Measurements from ENCODE around the gene RBP3. TPM values are rescaled to one million over a fixed set of nuclear protein-coding genes. Genes with fewer than 3 reads are reported as not detected.

The RBP3 gene
- polyA plus RNA-seq, 1 donor (not counting 4 experiments of a cell fraction or from before 2014, with no cell fraction given): not detected

DNA sequence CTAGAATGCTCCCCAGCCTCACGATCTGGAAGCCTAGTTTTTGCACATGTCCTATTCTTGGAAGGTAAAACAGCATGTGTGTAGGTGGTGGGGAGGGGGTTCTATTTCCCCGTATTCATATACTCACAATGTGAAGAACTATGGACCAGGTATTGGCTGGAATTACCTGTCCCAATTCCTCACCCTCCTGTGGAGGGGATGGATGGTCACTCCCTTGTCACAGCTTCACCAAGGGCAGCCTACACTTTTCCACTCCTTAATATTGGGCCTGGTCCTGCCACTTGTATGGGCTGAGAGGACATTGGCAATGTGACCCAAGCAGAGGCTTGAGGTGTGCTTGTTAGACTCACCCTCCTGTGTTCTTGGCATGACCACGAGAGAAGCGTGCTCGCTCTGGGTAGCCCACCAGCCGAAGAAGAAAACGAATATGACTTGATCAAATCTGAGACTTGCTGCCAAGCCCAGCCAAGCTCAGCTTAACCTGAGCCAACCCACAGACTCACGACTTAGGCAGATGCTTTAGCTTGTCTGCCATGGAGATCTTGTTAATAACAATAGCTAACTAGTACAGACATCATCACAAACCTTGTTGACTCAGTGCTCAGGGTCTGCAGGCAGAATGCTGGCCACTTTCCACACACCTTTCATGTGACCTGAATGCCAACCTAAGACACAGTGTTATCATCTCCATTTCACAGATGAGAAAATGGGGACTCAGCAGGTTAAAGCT is 18.7 kb downstream of the RBP3 start:
- dilution Hi-C loops (cut with MboI; ENCODE audit: extremely low pct_ligation_motif_present, low sequenced_read_pairs): no loop called here
- FAIRE-seq: no peak

DNA sequence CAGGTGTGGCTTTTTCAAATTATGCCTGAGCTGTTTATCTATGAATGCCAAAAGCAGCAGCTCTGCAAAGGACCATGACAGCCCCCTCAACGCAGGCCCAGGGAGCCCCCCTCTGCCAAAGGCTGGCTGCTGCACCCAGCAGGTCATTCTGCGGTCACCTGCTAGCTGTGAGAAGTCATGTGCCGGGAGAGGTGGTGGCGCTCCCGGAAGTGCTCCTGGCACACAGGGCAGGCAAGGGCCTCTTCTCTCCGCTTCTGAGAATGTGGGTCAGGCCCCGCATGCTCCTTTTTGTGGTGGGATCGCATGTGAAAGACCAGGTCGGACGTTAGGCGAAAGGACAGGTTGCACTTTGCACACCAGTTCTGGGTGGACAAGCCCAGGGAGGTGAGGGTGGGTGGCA is 19.5 kb downstream of the RBP3 start:
- no peak overlapping the region for H3K27ac ChIP-seq (ENCODE audit: control insufficient read depth, insufficient read depth, low read length)
- H3K9me1 ChIP-seq (ENCODE audit: control insufficient read depth, extremely low read depth, insufficient read depth, low read length): no peaks in the 10 kb centered on the region
- no peaks in the 10 kb centered on the region for H3K79me2 ChIP-seq (ENCODE audit: control insufficient read depth, insufficient read depth, low read length)
- no peaks in the 10 kb centered on the region for H3K36me3 ChIP-seq (ENCODE audit: control insufficient read depth in 2 of 2, extremely low read depth in 1 of 2, insufficient read depth in 2 of 2, low read length in 2 of 2)
- H3K27me3 ChIP-seq (ENCODE audit: control insufficient read depth, extremely low read depth, insufficient read depth, low read length): no peaks in the 10 kb centered on the region
- FAIRE-seq: no peak
- TF ChIP-seq, protein P1, sequence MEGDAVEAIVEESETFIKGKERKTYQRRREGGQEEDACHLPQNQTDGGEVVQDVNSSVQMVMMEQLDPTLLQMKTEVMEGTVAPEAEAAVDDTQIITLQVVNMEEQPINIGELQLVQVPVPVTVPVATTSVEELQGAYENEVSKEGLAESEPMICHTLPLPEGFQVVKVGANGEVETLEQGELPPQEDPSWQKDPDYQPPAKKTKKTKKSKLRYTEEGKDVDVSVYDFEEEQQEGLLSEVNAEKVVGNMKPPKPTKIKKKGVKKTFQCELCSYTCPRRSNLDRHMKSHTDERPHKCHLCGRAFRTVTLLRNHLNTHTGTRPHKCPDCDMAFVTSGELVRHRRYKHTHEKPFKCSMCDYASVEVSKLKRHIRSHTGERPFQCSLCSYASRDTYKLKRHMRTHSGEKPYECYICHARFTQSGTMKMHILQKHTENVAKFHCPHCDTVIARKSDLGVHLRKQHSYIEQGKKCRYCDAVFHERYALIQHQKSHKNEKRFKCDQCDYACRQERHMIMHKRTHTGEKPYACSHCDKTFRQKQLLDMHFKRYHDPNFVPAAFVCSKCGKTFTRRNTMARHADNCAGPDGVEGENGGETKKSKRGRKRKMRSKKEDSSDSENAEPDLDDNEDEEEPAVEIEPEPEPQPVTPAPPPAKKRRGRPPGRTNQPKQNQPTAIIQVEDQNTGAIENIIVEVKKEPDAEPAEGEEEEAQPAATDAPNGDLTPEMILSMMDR (optimal IDR thresholded peaks at IDR 0.05 in 1 of 3, IDR thresholded peaks at IDR 0.05 in 1 of 3, conservative IDR thresholded peaks at IDR 0.05 in 1 of 3; ENCODE audit: extremely low read depth in 1 of 3, insufficient read depth in 2 of 3, low read length in 3 of 3): no peak
- no peak for TF ChIP-seq EZH2 (IDR thresholded peaks at IDR 0.05; ENCODE audit: low read length)
- H3K4me3 ChIP-seq (ENCODE audit: control insufficient read depth in 2 of 3, extremely low read depth in 1 of 3, insufficient read depth in 2 of 3, low read depth in 1 of 3, low read length in 3 of 3): no peak overlapping the region
- H3K4me1 ChIP-seq (ENCODE audit: control insufficient read depth, extremely low read depth, insufficient read depth, low read length): no peaks in the 10 kb centered on the region
- dilution Hi-C loops (cut with MboI; ENCODE audit: extremely low pct_ligation_motif_present, low sequenced_read_pairs): no loop called here
- H3K9ac ChIP-seq (ENCODE audit: control insufficient read depth, extremely low read depth, insufficient read depth, low read length): no peak overlapping the region
- H3K4me2 ChIP-seq (ENCODE audit: control insufficient read depth, extremely low read depth, insufficient read depth, low read depth, low read length): no peak overlapping the region
- no peak for DNase-seq (ENCODE audit: low read depth, low spot score)
- no peaks in the 10 kb centered on the region for H4K20me1 ChIP-seq (ENCODE audit: control insufficient read depth, extremely low read depth, insufficient read depth, low read length)
- no peaks in the 10 kb centered on the region for H3K9me3 ChIP-seq (ENCODE audit: control insufficient read depth, low read depth, low read length)
- H2AFZ ChIP-seq (ENCODE audit: control insufficient read depth, low read length): no peak overlapping the region

More for the DNA sequence above, 18.7 kb downstream of the RBP3 start:
- Histone ChIP-seq H3K9me1 (ENCODE audit: control insufficient read depth, extremely low read depth, insufficient read depth, low read length) (no peaks in the 10 kb centered on the region), H3K36me3 (ENCODE audit: control insufficient read depth in 2 of 2, extremely low read depth in 1 of 2, insufficient read depth in 2 of 2, low read length in 2 of 2) (no peaks in the 10 kb centered on the region), H3K9ac (ENCODE audit: control insufficient read depth, extremely low read depth, insufficient read depth, low read length) (no peak overlapping the region), H3K27me3 (ENCODE audit: control insufficient read depth, extremely low read depth, insufficient read depth, low read length) (no peaks in the 10 kb centered on the region), H3K4me3 (ENCODE audit: control insufficient read depth in 2 of 3, extremely low read depth in 1 of 3, insufficient read depth in 2 of 3, low read depth in 1 of 3, low read length in 3 of 3) (no peak overlapping the region), H3K4me1 (ENCODE audit: control insufficient read depth, extremely low read depth, insufficient read depth, low read length) (peaks cover 4% of the 10 kb centered on the region), H3K27ac (ENCODE audit: control insufficient read depth, insufficient read depth, low read length) (no peak overlapping the region), H3K4me2 (ENCODE audit: control insufficient read depth, extremely low read depth, insufficient read depth, low read depth, low read length) (no peak overlapping the region), H3K9me3 (ENCODE audit: control insufficient read depth, low read depth, low read length) (no peaks in the 10 kb centered on the region), H3K79me2 (ENCODE audit: control insufficient read depth, insufficient read depth, low read length) (no peaks in the 10 kb centered on the region), H2AFZ (ENCODE audit: control insufficient read depth, low read length) (no peak overlapping the region), H4K20me1 (ENCODE audit: control insufficient read depth, extremely low read depth, insufficient read depth, low read length) (no peaks in the 10 kb centered on the region)
- no peak for DNase-seq (ENCODE audit: low read depth, low spot score)
- no peak for TF ChIP-seq EZH2 (IDR thresholded peaks at IDR 0.05; ENCODE audit: low read length)
- TF ChIP-seq, protein P1 (optimal IDR thresholded peaks at IDR 0.05 in 1 of 3, IDR thresholded peaks at IDR 0.05 in 1 of 3, conservative IDR thresholded peaks at IDR 0.05 in 1 of 3; ENCODE audit: extremely low read depth in 1 of 3, insufficient read depth in 2 of 3, low read length in 3 of 3): no peak

Data from keratinocyte (primary cell).